Thoracic aorta (tissue), 2 donors: ENCODE data around the gene GPR37. TPM values are rescaled to one million over a fixed set of nuclear protein-coding genes. Genes with fewer than 3 reads are reported as not detected.

Source experiments
- ATAC-seq: fragments of 150-250 bp; one replicate; pipeline ENCODE4 v1.8.0; 2017; ENCODE audit warnings: low read depth; ENCODE audit not compliant: insufficient number of reproducible peaks, low FRiP score
- DNase-seq: peaks from one replicate; pipeline ENCODE4 v3.0.0-alpha.2; 2020; ENCODE audit warnings: low spot score
- H3K27ac ChIP-seq, 2 donors: fragments of 200-600 bp; sonication (generic); 1 replicate in 1 of 2; 2 replicates in 1 of 2; pipeline ENCODE4 v1.5.1; 2016; ENCODE audit warnings: mild to moderate bottlenecking in 2 of 2, moderate library complexity in 2 of 2
- H3K27me3 ChIP-seq: fragments of 200-600 bp; sonication (generic); replicated peaks from 2 replicates; pipeline ENCODE4 v1.6.0; 2016; ENCODE audit warnings: mild to moderate bottlenecking; ENCODE audit not compliant: insufficient read depth
- H3K36me3 ChIP-seq: fragments of 200-600 bp; sonication (generic); one replicate; pipeline ENCODE4 v1.5.1; 2016
- H3K4me1 ChIP-seq, 2 donors: fragments of 200-600 bp; sonication (generic); 1 replicate in 1 of 2; 2 replicates in 1 of 2; pipeline versions ENCODE4 v1.5.1 to v1.6.0; 2016; ENCODE audit warnings: low read depth in 2 of 2, mild to moderate bottlenecking in 1 of 2; ENCODE audit not compliant: control insufficient read depth in 1 of 2
- H3K4me3 ChIP-seq: fragments of 200-600 bp; sonication (generic); 2 replicates; pipeline ENCODE4 v1.5.1; 2016; ENCODE audit warnings: mild to moderate bottlenecking
- H3K9me3 ChIP-seq: fragments of 200-600 bp; sonication (generic); 2 replicates; pipeline ENCODE4 v1.5.1; 2016
- total RNA-seq, 2 donors: library from RNA; depleted of rRNA; stranded (reverse); fragments of >200 nt; gene quantifications; one replicate each; pipeline versions ENCODE4 v1.1.0 to v1.2.3, GENCODE V29; 2016
- TF ChIP-seq, protein P1 (sequence below): fragments of 200-600 bp; sonication (generic); IDR thresholded peaks from one replicate; pipeline ENCODE4 v1.5.1; 2019; ENCODE audit warnings: antibody characterized with exemption

Gene GPR37
- total RNA-seq, 2 donors from 2014 or later = 0.41 to 2.8 TPM

DNA sequence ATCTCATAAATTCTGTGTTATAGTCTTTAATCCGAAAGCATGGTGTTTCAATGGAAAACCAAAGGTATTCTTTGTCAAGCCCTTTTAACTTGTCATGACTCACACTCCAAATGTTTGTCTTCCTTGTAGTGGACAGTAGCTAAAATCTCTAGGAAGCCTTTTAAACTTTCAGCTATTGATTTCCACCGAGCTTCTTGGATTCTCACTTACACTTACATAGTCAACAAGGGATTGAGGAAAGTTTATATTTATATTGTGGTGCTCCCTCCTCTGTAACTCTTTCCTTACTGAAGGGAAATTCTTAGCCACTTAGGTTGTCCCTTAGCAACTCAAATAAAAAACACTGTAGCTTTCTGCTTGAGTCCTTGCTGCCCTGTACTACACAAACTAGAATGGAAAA lies 31.2 kb upstream of the GPR37 start:
- no peaks in the 10 kb centered on the region for H3K9me3 ChIP-seq
- H3K36me3 ChIP-seq = no peaks in the 10 kb centered on the region
- H3K4me3 ChIP-seq = no peak overlapping the region
- TF ChIP-seq, protein P1, sequence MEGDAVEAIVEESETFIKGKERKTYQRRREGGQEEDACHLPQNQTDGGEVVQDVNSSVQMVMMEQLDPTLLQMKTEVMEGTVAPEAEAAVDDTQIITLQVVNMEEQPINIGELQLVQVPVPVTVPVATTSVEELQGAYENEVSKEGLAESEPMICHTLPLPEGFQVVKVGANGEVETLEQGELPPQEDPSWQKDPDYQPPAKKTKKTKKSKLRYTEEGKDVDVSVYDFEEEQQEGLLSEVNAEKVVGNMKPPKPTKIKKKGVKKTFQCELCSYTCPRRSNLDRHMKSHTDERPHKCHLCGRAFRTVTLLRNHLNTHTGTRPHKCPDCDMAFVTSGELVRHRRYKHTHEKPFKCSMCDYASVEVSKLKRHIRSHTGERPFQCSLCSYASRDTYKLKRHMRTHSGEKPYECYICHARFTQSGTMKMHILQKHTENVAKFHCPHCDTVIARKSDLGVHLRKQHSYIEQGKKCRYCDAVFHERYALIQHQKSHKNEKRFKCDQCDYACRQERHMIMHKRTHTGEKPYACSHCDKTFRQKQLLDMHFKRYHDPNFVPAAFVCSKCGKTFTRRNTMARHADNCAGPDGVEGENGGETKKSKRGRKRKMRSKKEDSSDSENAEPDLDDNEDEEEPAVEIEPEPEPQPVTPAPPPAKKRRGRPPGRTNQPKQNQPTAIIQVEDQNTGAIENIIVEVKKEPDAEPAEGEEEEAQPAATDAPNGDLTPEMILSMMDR = no peak
- H3K27me3 ChIP-seq = no peaks in the 10 kb centered on the region
- H3K27ac ChIP-seq = no peak overlapping the region
- DNase-seq = no peak
- no peak for ATAC-seq
- H3K4me1 ChIP-seq = peaks cover 0 to 2% of the 10 kb centered on the region in 2 donors

GRCh38 chr7:124792696-124793095 lies 27.1 kb upstream of the GPR37 start:
- ATAC-seq (no peak), DNase-seq (no peak)
- TF ChIP-seq, protein P1 = no peak
- Histone ChIP-seq H3K4me1 (peaks cover 0 to 6% of the 10 kb centered on the region in 2 donors), H3K27ac (no peak overlapping the region), H3K27me3 (no peaks in the 10 kb centered on the region), H3K4me3 (no peak overlapping the region), H3K36me3 (no peaks in the 10 kb centered on the region), H3K9me3 (no peaks in the 10 kb centered on the region)

DNA sequence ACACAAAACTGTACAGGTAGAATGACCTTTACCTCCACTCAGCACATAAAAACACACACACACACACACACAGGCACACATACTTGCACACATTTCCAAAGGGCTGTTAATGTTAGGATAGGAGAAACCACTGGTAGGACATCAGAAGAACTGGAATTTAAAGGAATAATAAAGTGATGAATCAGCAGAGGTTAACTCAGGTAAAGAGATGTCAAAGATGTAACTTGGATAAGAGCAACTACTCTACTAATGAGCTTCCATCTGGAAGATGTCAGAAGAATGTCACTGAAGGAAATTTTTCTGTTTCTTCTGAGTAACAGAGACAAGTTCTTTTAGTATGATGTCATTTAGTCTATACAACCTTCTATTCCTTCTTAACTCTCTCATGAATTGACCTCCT lies 26.4 kb upstream of the GPR37 start:
- peaks cover 0 to 6% of the 10 kb centered on the region in 2 donors for H3K4me1 ChIP-seq
- no peak for ATAC-seq

GRCh38 chr7:124791426-124791825 lies 25.8 kb upstream of the GPR37 start:
- no peak overlapping the region for H3K27ac ChIP-seq
- no peaks in the 10 kb centered on the region for H3K36me3 ChIP-seq
- TF ChIP-seq, protein P1 = no peak
- no peak for ATAC-seq
- H3K9me3 ChIP-seq = no peaks in the 10 kb centered on the region
- DNase-seq = no peak
- H3K4me3 ChIP-seq = peak overlapping the region; percentile 66
- no peaks in the 10 kb centered on the region for H3K27me3 ChIP-seq
- H3K4me1 ChIP-seq = peaks cover 0 to 6% of the 10 kb centered on the region in 2 donors

More for the DNA sequence above, 26.4 kb upstream of the GPR37 start:
- no peaks in the 10 kb centered on the region for H3K9me3 ChIP-seq
- no peaks in the 10 kb centered on the region for H3K27me3 ChIP-seq
- H3K36me3 ChIP-seq = no peaks in the 10 kb centered on the region
- TF ChIP-seq, protein P1 = no peak
- no peak for DNase-seq
- H3K4me3 ChIP-seq = peak overlapping the region; percentile 66
- H3K27ac ChIP-seq = no peak overlapping the region

GRCh38 chr7:124790645-124791044 lies 25.1 kb upstream of the GPR37 start:
- DNase-seq (no peak), ATAC-seq (no peak)
- Histone ChIP-seq H3K4me1 (peaks cover 0 to 6% of the 10 kb centered on the region in 2 donors), H3K9me3 (no peaks in the 10 kb centered on the region), H3K4me3 (peak overlapping the region; percentile 66), H3K27ac (peak overlapping the region in 1 of 2 donors; percentile 15), H3K36me3 (no peaks in the 10 kb centered on the region), H3K27me3 (no peaks in the 10 kb centered on the region)
- TF ChIP-seq, protein P1 = no peak
